Prostate gland (tissue), 2 donors: ENCODE measurements around the gene KRTAP3-2.

Source experiments
- CTCF ChIP-seq, 4 experiments: fragments of 200-600 bp in 2 of 4; fragments of 450-650 bp in 2 of 4; sonication (generic) in 2 of 4; IDR thresholded peaks; 1 replicate in 3 of 4; 2 replicates in 1 of 4; pipeline ENCODE4 v1.5.1; 2016 to 2019; ENCODE audit warnings: antibody characterized with exemption in 4 of 4, mild to moderate bottlenecking in 2 of 4, moderate library complexity in 2 of 4
- POLR2A ChIP-seq: fragments of 450-650 bp; IDR thresholded peaks from one replicate; pipeline ENCODE4 v1.6.1; 2016; ENCODE audit warnings: antibody characterized with exemption, mild to moderate bottlenecking

GRCh38 chr17:40975516-40975915 lies 24.2 kb downstream of the KRTAP3-2 start:
- no peak for TF ChIP-seq CTCF (IDR thresholded peaks at IDR 0.05)
- TF ChIP-seq POLR2A, result no peak
